AG20443 (cell line): ENCODE results near the gene PLA2G2D.

Source experiments
- DNase-seq: peaks from one replicate; pipeline ENCODE4 v3.0.0; 2012; ENCODE audit warnings: low spot score, mixed read lengths

The PLA2G2D gene

GRCh38 chr1:20086800-20087199 is 32.5 kb downstream of the PLA2G2D start:
- DNase-seq, result no peak

- no peak for DNase-seq
Observed at GRCh38 chr1:20083178-20083944, 36.0 kb downstream of the PLA2G2D start.

GRCh38 chr1:20082772-20083171 is 36.6 kb downstream of the PLA2G2D start:
- DNase-seq, result no peak

- DNase-seq, result no peak
Observed at GRCh38 chr1:20081353-20081810, 38.0 kb downstream of the PLA2G2D start.

GRCh38 chr1:20080441-20081352 is 38.6 kb downstream of the PLA2G2D start:
- DNase-seq, result no peak

- DNase-seq, result no peak
Observed at GRCh38 chr1:20079661-20080305, 39.6 kb downstream of the PLA2G2D start.

- no peak for DNase-seq
Observed at GRCh38 chr1:20078711-20079110, 40.6 kb downstream of the PLA2G2D start.

GRCh38 chr1:20078171-20078651 is 41.1 kb downstream of the PLA2G2D start:
- no peak for DNase-seq

GRCh38 chr1:20076710-20077461 is 42.5 kb downstream of the PLA2G2D start:
- no peak for DNase-seq

- DNase-seq, result no peak
Observed at GRCh38 chr1:20076223-20076622, 43.1 kb downstream of the PLA2G2D start.

GRCh38 chr1:20075345-20075744 is 44.0 kb downstream of the PLA2G2D start:
- DNase-seq, result no peak

- peak; percentile 66 for DNase-seq
Observed at GRCh38 chr1:20074725-20075171, 44.6 kb downstream of the PLA2G2D start.

GRCh38 chr1:20074055-20074724 is 45.1 kb downstream of the PLA2G2D start:
- DNase-seq, result peak; percentile 48

- DNase-seq, result no peak
Observed at GRCh38 chr1:20073256-20073655, 46.1 kb downstream of the PLA2G2D start.

GRCh38 chr1:20072771-20073170 is 46.6 kb downstream of the PLA2G2D start:
- DNase-seq, result no peak

- no peak for DNase-seq
Observed at GRCh38 chr1:20071416-20071815, 47.9 kb downstream of the PLA2G2D start.

- DNase-seq, result no peak
Observed at GRCh38 chr1:20070357-20070756, 49.0 kb downstream of the PLA2G2D start.

GRCh38 chr1:20069874-20070273 is 49.5 kb downstream of the PLA2G2D start, which contains the start of gene PLA2G5:
Gene PLA2G5, plus strand, starts transcription at chr1:20070194. Its CDS starts 14,637 bp downstream, at chr1:20084831.
- DNase-seq, result peak; percentile 83

- no peak for DNase-seq
Observed at GRCh38 chr1:20068722-20069121, 50.6 kb downstream of the PLA2G2D start.

- DNase-seq, result peak; percentile 84
Observed at GRCh38 chr1:20063861-20064292, 55.5 kb downstream of the PLA2G2D start.
